NAMALWA (cell line): ENCODE measurements around the gene CHRM1.
"Not testable (repeated sequence)": the region's sequence is repeated elsewhere in the genome, so short reads cannot be mapped to it uniquely, and the experiment has no call there.

Experiments
- DNase-seq: peaks from one replicate; pipeline ENCODE4 v3.0.0-alpha.2; 2015; ENCODE audit warnings: low spot score

CHRM1 gene

GRCh38 chr11:62875698-62876478 lies 45.3 kb downstream of the CHRM1 start:
- DNase-seq = no peak

- DNase-seq = no peak
Measured at GRCh38 chr11:62874851-62875250, 46.3 kb downstream of the CHRM1 start.

- DNase-seq = no peak
Measured at GRCh38 chr11:62865635-62866034, 55.5 kb downstream of the CHRM1 start.

GRCh38 chr11:62863687-62864335 lies 57.4 kb downstream of the CHRM1 start:
- DNase-seq = no peak

- not testable (repeated sequence) for DNase-seq
Measured at GRCh38 chr11:62861564-62862192, 59.5 kb downstream of the CHRM1 start.

GRCh38 chr11:62860835-62861563 lies 60.2 kb downstream of the CHRM1 start:
- DNase-seq = no peak

- not testable (repeated sequence) for DNase-seq
Measured at GRCh38 chr11:62859281-62859703, 61.9 kb downstream of the CHRM1 start.
